ENCODE measurements around the gene HCAR1.

DNA sequence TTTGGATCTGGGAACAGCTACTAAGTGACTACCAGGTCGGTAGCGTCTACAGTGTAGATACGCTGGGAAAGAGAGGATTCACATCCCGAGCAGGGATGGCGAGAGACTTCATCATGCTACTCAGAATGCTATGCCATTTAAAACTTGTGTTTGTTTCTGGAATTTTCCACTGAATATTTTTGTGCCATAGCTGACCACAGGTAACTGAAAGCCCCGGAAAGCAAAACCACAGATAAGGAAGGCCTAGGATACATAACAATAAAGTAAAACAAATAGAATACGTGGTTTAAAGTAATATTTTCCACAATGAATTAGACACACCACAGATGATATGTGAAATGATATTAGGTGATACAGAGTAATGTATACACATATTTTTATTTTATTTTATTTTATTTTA lies 7.9 kb upstream of the HCAR1 start:
- TF ChIP-seq, protein P1, sequence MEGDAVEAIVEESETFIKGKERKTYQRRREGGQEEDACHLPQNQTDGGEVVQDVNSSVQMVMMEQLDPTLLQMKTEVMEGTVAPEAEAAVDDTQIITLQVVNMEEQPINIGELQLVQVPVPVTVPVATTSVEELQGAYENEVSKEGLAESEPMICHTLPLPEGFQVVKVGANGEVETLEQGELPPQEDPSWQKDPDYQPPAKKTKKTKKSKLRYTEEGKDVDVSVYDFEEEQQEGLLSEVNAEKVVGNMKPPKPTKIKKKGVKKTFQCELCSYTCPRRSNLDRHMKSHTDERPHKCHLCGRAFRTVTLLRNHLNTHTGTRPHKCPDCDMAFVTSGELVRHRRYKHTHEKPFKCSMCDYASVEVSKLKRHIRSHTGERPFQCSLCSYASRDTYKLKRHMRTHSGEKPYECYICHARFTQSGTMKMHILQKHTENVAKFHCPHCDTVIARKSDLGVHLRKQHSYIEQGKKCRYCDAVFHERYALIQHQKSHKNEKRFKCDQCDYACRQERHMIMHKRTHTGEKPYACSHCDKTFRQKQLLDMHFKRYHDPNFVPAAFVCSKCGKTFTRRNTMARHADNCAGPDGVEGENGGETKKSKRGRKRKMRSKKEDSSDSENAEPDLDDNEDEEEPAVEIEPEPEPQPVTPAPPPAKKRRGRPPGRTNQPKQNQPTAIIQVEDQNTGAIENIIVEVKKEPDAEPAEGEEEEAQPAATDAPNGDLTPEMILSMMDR (IDR thresholded peaks at IDR 0.05) = no peak
- TF ChIP-seq EZH2 (IDR thresholded peaks at IDR 0.05; ENCODE audit: borderline replicate concordance, insufficient read depth, low read depth, low read length, poor library complexity, severe bottlenecking) = no peak

Data from B cell (primary cell).